Thyroid gland (tissue), 4 donors: ENCODE results near the gene KIF1B. TPM values are rescaled to one million over a fixed set of nuclear protein-coding genes. Genes with fewer than 3 reads are reported as not detected.

ENCODE experiments used
- DNase-seq, 2 donors: peaks; one replicate each; pipeline ENCODE4 v3.0.0-alpha.2; 2019
- H3K27ac ChIP-seq, 3 donors: fragments of 200-600 bp; sonication (generic); 1 replicate in 2 of 3; 2 replicates in 1 of 3; pipeline ENCODE4 v1.5.1; 2016 to 2019; ENCODE audit warnings: mild to moderate bottlenecking in 1 of 3, moderate library complexity in 1 of 3
- H3K27me3 ChIP-seq: fragments of 200-600 bp; sonication (generic); one replicate; pipeline ENCODE4 v1.5.1; 2019
- H3K36me3 ChIP-seq, 2 donors: fragments of 200-600 bp; sonication (generic); one replicate each; pipeline ENCODE4 v1.5.1; 2016 to 2019
- H3K4me1 ChIP-seq, 2 donors: fragments of 200-600 bp; sonication (generic); one replicate each; pipeline ENCODE4 v1.5.1; 2017 to 2019
- H3K4me3 ChIP-seq, 3 donors: fragments of 200-600 bp; sonication (generic); replicated peaks in 1 of 3; 1 replicate in 2 of 3; 2 replicates in 1 of 3; pipeline ENCODE4 v1.5.1; 2016; ENCODE audit warnings: mild to moderate bottlenecking in 1 of 3
- H3K9me3 ChIP-seq: fragments of 200-600 bp; sonication (generic); one replicate; pipeline ENCODE4 v1.5.1; 2017
- CTCF ChIP-seq, 6 experiments: fragments of 200-600 bp in 3 of 6; fragments of 450-650 bp in 3 of 6; sonication (generic) in 3 of 6; IDR thresholded peaks; one replicate each; pipeline ENCODE4 v1.5.1; 2016 to 2019; ENCODE audit warnings: antibody characterized with exemption in 6 of 6, mild to moderate bottlenecking in 2 of 6, inconsistent platforms in 1 of 6, moderate library complexity in 1 of 6
- POLR2A ChIP-seq, 2 donors: fragments of 450-650 bp; IDR thresholded peaks; one replicate each; pipeline ENCODE4 v1.6.1; 2017; ENCODE audit warnings: antibody characterized with exemption in 2 of 2, mild to moderate bottlenecking in 2 of 2, moderate library complexity in 1 of 2
- WGBS, 2 donors: methylation state at CpG; one replicate each; pipeline ENCODE4 v1.1.5; 2017; 5-methylcytosine and 5-hydroxymethylcytosine counted together
- intact Hi-C: fragments of 100-400 bp; cut with DNase I; formaldehyde crosslinking; loops from one replicate; pipeline ENCODE4 v1.15.1; 2023
- total RNA-seq, 4 donors: library from RNA; depleted of rRNA; stranded (reverse); fragments of >200 nt; gene quantifications; one replicate each; pipeline ENCODE4 v1.2.3, GENCODE V29; 2016

The KIF1B gene
- total RNA-seq, 4 donors from 2014 or later, result 51.7 to 70.5 (median 53.5) TPM

DNA sequence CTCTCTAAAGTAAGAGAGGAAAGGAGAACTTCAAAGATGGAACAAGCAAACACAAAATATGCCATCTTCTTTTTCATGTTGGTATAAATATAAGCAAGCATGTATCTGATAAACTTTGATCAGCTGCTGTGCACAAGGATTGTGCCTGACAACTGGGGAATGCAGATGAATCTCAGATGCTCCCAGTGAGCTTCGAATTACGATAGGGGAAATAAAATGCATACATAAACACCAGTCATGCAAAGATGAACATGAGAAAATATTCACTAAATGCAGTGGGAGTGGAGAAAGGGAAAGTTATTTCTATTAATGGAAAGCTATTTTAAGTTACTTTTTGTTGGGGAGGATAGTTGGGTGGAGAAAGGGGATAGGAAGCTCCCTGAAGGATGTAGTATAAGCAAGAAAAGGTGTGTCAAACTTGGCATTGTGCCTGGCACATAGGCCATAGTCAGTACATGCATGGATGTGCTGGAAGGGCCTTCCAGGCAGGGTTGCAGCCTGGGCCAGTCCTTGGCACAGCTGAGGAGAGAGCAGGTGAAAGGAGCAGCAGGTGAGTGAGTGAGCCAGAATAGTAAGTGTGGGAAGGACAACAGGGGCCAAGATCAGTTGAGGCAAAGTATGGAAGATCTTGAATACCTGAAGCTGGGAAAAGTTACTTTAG, 130.7 kb downstream of the KIF1B start:
- no peak overlapping the region for H3K27ac ChIP-seq
- 87 to 93% methylated on average over 2 of the region's 2 CpGs for WGBS, 2 donors
- peaks cover 0 to 16% of the 10 kb centered on the region in 2 donors for H3K4me1 ChIP-seq
- intact Hi-C loops, result no loop called here
- no peaks in the 10 kb centered on the region for H3K9me3 ChIP-seq
- H3K27me3 ChIP-seq, result no peaks in the 10 kb centered on the region
- H3K36me3 ChIP-seq, result peaks cover 28 to 52% of the 10 kb centered on the region in 2 donors
- no peak for TF ChIP-seq POLR2A (IDR thresholded peaks at IDR 0.05)
- H3K4me3 ChIP-seq, result no peak overlapping the region
- no peak for DNase-seq

DNA sequence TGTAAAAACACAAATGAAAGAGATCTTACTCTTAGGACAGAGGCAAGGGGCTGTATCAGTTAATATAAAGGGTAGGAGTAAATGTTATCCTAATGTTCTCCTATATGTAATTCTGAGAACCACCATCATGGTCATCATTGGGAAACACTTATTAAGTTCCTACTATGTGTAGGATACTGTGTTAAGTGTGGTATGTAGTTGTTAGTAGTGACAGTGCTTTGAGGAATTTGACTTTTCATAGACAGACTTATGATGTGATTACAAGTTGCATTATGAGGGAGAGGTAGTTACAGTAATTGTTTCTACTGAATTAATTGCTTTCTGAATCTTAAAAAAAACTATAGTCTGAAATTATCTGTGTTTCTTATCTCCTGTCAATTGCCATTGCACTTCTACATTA, 136.7 kb downstream of the KIF1B start:
- Histone ChIP-seq H3K36me3 (peaks cover 40 to 56% of the 10 kb centered on the region in 2 donors), H3K27ac (no peak overlapping the region)

DNA sequence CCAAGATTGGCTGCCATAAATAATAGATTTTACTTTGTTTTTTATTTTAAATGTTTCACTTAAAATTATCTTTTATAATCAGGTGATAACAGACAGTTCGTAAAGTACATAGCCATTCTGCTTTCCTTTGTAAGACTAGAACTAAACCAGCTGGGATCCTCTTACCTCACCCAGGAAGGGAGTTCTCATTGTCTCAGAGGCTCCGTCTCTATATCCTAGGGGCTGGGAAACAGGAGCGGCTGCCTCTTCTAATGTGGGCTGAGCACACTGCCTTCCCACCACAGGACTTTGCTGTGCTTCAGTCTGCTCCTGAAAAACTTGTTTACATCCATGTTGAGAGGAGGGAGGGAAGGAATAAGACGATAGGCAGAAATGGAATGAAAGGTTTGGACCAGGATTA, 142.9 kb downstream of the KIF1B start:
- no peak for DNase-seq
- intact Hi-C loops, result no loop called here
- WGBS, 2 donors, result 73% methylated on average over 4 of the region's 4 CpGs
- Histone ChIP-seq H3K4me1 (no peaks in the 10 kb centered on the region), H3K4me3 (no peak overlapping the region), H3K36me3 (peaks cover 9 to 27% of the 10 kb centered on the region in 2 donors), H3K27ac (no peak overlapping the region), H3K9me3 (no peaks in the 10 kb centered on the region), H3K27me3 (no peaks in the 10 kb centered on the region)
- TF ChIP-seq CTCF (IDR thresholded peaks at IDR 0.05), result no peak
- no peak for TF ChIP-seq POLR2A (IDR thresholded peaks at IDR 0.05)

More for the DNA sequence above, 136.7 kb downstream of the KIF1B start:
- Histone ChIP-seq H3K4me1 (no peaks in the 10 kb centered on the region), H3K4me3 (no peak overlapping the region), H3K27me3 (no peaks in the 10 kb centered on the region), H3K9me3 (no peaks in the 10 kb centered on the region)
- TF ChIP-seq CTCF (IDR thresholded peaks at IDR 0.05), result no peak
- TF ChIP-seq POLR2A (IDR thresholded peaks at IDR 0.05), result no peak
- intact Hi-C loops, result no loop called here
- DNase-seq, result no peak

- DNase-seq, result no peak
- Histone ChIP-seq H3K4me3 (no peak overlapping the region), H3K27me3 (no peaks in the 10 kb centered on the region), H3K36me3 (peaks cover 5 to 23% of the 10 kb centered on the region in 2 donors), H3K27ac (no peak overlapping the region), H3K4me1 (no peaks in the 10 kb centered on the region), H3K9me3 (no peaks in the 10 kb centered on the region)
- WGBS, 2 donors, result 65 to 70% methylated on average over 2 of the region's 2 CpGs
- intact Hi-C loops, result no loop called here
- TF ChIP-seq POLR2A (IDR thresholded peaks at IDR 0.05), result no peak
- TF ChIP-seq CTCF (IDR thresholded peaks at IDR 0.05), result no peak
These were observed 143.3 kb downstream of the KIF1B start for GRCh38 chr1:10353693-10354092.

GRCh38 chr1:10360045-10360444, 149.7 kb downstream of the KIF1B start:
- no peak for DNase-seq
- peaks cover 11 to 28% of the 10 kb centered on the region in 2 donors for H3K36me3 ChIP-seq
- H3K4me1 ChIP-seq, result no peaks in the 10 kb centered on the region
- 89 to 97% methylated on average over 1 of the region's 1 CpG for WGBS, 2 donors
- H3K27me3 ChIP-seq, result no peaks in the 10 kb centered on the region
- H3K27ac ChIP-seq, result no peak overlapping the region
- TF ChIP-seq POLR2A (IDR thresholded peaks at IDR 0.05) (no peak), CTCF (IDR thresholded peaks at IDR 0.05) (no peak)
- no peak overlapping the region for H3K4me3 ChIP-seq
- no peaks in the 10 kb centered on the region for H3K9me3 ChIP-seq
- intact Hi-C loops, result no loop called here
